ENCODE measurements around the gene BASP1.
"Not testable (repeated sequence)": the region's sequence is repeated elsewhere in the genome, so short reads cannot be mapped to it uniquely, and the experiment has no call there.

The BASP1 gene

DNA sequence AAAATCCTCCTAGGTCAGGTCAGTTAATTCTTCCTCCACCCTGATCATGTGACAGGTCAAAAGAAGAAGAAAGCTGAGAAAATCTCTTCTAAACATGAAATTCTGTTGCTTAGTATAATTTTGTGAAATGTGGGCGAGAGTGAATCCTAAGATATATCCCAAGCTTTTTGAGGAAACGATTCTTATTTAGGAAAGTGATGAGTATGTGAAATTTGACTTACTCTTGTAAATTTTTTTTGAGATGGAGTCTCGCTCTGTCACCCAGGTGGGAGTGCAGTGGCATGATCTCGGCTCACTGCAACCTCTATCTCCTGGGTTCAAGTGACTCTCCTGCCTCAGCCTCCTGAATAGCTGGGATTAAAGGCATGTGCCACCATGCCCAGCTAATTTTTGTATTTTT, 93.1 kb downstream of the BASP1 start:
- DNase-seq (ENCODE audit: low read depth); H3K27me3 ChIP-seq (replicated peaks; ENCODE audit: control insufficient read depth, insufficient read depth, low read length); H3K4me1 ChIP-seq (ENCODE audit: control insufficient read depth, insufficient read depth, low read length); H3K36me3 ChIP-seq (ENCODE audit: control insufficient read depth, insufficient read depth, low read length, severe bottlenecking); H3K9ac ChIP-seq (ENCODE audit: low read length); H3K4me3 ChIP-seq (ENCODE audit: low read length); H3K9me3 ChIP-seq (ENCODE audit: control insufficient read depth, low read length): not testable (repeated sequence)

DNA sequence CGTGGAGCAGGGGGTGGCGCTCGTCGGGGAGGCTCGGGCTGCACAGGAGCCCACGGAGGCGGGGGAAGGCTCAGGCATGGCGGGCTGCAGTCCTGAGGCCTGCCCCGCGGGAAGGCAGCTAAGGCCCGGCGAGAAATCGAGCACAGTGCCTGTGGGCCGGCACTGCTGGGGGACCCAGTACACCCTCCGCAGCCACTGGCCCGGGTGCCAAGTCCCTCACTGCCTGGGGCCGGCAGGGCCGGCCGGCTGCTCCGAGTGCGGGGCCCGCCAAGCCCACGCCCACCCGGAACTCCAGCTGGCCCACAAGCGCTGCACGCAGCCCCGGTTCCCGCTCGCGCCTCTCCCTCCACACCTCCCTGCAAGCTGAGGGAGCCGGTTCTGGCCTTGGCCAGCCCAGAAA, 94.4 kb downstream of the BASP1 start:
- not testable (repeated sequence) for H3K27me3 ChIP-seq (replicated peaks; ENCODE audit: control insufficient read depth, insufficient read depth, low read length); H3K36me3 ChIP-seq (ENCODE audit: control insufficient read depth, insufficient read depth, low read length, severe bottlenecking); H3K4me3 ChIP-seq (ENCODE audit: low read length); H3K9ac ChIP-seq (ENCODE audit: low read length); H3K9me3 ChIP-seq (ENCODE audit: control insufficient read depth, low read length); DNase-seq (ENCODE audit: low read depth)
- peaks cover 19% of the 10 kb centered on the region for H3K4me1 ChIP-seq (ENCODE audit: control insufficient read depth, insufficient read depth, low read length)

DNA sequence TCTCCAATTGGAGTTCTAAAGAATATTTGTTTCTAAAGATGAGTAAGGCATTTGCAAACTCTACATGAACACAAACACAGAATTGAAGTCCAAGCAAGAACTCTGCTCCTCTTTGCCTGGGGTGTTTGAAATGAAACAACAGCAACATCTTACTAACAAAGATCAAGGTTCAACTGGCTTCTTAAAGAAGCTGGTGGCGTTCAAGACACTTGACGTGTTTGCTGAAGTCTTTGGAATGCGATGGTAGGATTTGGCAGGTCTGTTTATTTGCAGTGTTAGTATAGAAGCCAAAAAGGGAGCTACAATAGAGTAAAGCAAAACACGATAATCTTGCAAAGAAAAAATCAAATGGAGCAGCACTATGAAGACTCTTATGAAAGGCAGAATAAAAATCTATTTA, 94.9 kb downstream of the BASP1 start:
- Histone ChIP-seq H3K9ac (ENCODE audit: low read length) (no peak overlapping the region), H3K9me3 (ENCODE audit: control insufficient read depth, low read length) (no peaks in the 10 kb centered on the region), H3K4me1 (ENCODE audit: control insufficient read depth, insufficient read depth, low read length) (peaks cover 25% of the 10 kb centered on the region), H3K4me3 (ENCODE audit: low read length) (no peak overlapping the region), H3K27me3 (replicated peaks; ENCODE audit: control insufficient read depth, insufficient read depth, low read length) (no peaks in the 10 kb centered on the region), H3K36me3 (ENCODE audit: control insufficient read depth, insufficient read depth, low read length, severe bottlenecking) (no peaks in the 10 kb centered on the region)
- no peak for DNase-seq (ENCODE audit: low read depth)

DNA sequence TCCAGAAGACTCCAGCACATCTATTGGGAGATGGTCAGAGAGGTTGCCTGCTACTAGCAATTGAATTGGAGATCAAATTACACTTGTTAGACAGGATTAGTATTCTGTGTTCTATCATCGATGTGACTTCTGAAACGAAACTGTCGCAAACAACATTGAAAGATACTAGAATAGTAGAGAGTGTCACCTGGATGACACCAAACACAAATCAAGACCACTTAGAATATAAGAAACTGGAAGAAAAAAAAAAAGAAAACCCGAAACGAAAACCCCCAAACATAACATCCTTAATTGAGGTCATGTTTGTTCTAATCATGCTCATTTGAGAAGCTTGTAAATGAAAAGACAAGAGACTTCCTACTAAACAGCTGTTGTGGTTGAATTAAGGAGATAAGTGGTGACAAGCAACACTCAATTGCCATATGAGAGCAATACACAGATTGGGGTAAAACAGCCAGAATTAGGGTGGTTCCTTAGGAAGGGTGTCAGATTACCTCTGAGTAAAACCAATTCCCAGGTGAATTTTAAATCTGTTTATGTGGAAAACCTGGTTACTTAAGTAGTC, 97.6 kb downstream of the BASP1 start:
- Histone ChIP-seq H3K36me3 (ENCODE audit: control insufficient read depth, insufficient read depth, low read length, severe bottlenecking) (no peaks in the 10 kb centered on the region), H3K27me3 (replicated peaks; ENCODE audit: control insufficient read depth, insufficient read depth, low read length) (no peaks in the 10 kb centered on the region), H3K4me3 (ENCODE audit: low read length) (no peak overlapping the region), H3K4me1 (ENCODE audit: control insufficient read depth, insufficient read depth, low read length) (peaks cover 35% of the 10 kb centered on the region), H3K9ac (ENCODE audit: low read length) (no peak overlapping the region), H3K9me3 (ENCODE audit: control insufficient read depth, low read length) (no peaks in the 10 kb centered on the region)
- peak; percentile 42 for DNase-seq (ENCODE audit: low read depth)

GRCh38 chr5:17315710-17316221, 98.3 kb downstream of the BASP1 start:
- Histone ChIP-seq H3K4me1 (ENCODE audit: control insufficient read depth, insufficient read depth, low read length) (peaks cover 35% of the 10 kb centered on the region), H3K9me3 (ENCODE audit: control insufficient read depth, low read length) (no peaks in the 10 kb centered on the region), H3K36me3 (ENCODE audit: control insufficient read depth, insufficient read depth, low read length, severe bottlenecking) (no peaks in the 10 kb centered on the region), H3K27me3 (replicated peaks; ENCODE audit: control insufficient read depth, insufficient read depth, low read length) (no peaks in the 10 kb centered on the region), H3K9ac (ENCODE audit: low read length) (no peak overlapping the region), H3K4me3 (ENCODE audit: low read length) (no peak overlapping the region)
- DNase-seq (ENCODE audit: low read depth): peak; percentile 87

- peaks cover 35% of the 10 kb centered on the region for H3K4me1 ChIP-seq (ENCODE audit: control insufficient read depth, insufficient read depth, low read length)
- no peak overlapping the region for H3K4me3 ChIP-seq (ENCODE audit: low read length)
- no peaks in the 10 kb centered on the region for H3K9me3 ChIP-seq (ENCODE audit: control insufficient read depth, low read length)
- DNase-seq (ENCODE audit: low read depth): peak; percentile 80
- no peaks in the 10 kb centered on the region for H3K27me3 ChIP-seq (replicated peaks; ENCODE audit: control insufficient read depth, insufficient read depth, low read length)
- H3K36me3 ChIP-seq (ENCODE audit: control insufficient read depth, insufficient read depth, low read length, severe bottlenecking): no peaks in the 10 kb centered on the region
- no peak overlapping the region for H3K9ac ChIP-seq (ENCODE audit: low read length)
Observed at GRCh38 chr5:17316970-17317459, 99.6 kb downstream of the BASP1 start.

GRCh38 chr5:17317473-17317872, 100.0 kb downstream of the BASP1 start:
- Histone ChIP-seq H3K27me3 (replicated peaks; ENCODE audit: control insufficient read depth, insufficient read depth, low read length) (no peaks in the 10 kb centered on the region), H3K4me3 (ENCODE audit: low read length) (no peak overlapping the region), H3K9ac (ENCODE audit: low read length) (no peak overlapping the region), H3K36me3 (ENCODE audit: control insufficient read depth, insufficient read depth, low read length, severe bottlenecking) (no peaks in the 10 kb centered on the region), H3K9me3 (ENCODE audit: control insufficient read depth, low read length) (no peaks in the 10 kb centered on the region), H3K4me1 (ENCODE audit: control insufficient read depth, insufficient read depth, low read length) (peaks cover 35% of the 10 kb centered on the region)
- DNase-seq (ENCODE audit: low read depth): no peak

GRCh38 chr5:17319095-17319494, 101.7 kb downstream of the BASP1 start:
- not testable (repeated sequence) for H3K9ac ChIP-seq (ENCODE audit: low read length); H3K36me3 ChIP-seq (ENCODE audit: control insufficient read depth, insufficient read depth, low read length, severe bottlenecking); H3K4me3 ChIP-seq (ENCODE audit: low read length); DNase-seq (ENCODE audit: low read depth); H3K9me3 ChIP-seq (ENCODE audit: control insufficient read depth, low read length); H3K27me3 ChIP-seq (replicated peaks; ENCODE audit: control insufficient read depth, insufficient read depth, low read length)
- peaks cover 35% of the 10 kb centered on the region for H3K4me1 ChIP-seq (ENCODE audit: control insufficient read depth, insufficient read depth, low read length)

GRCh38 chr5:17325770-17326599, 108.6 kb downstream of the BASP1 start:
- no peak for DNase-seq (ENCODE audit: low read depth)
- H3K9ac ChIP-seq (ENCODE audit: low read length): no peak overlapping the region

More at GRCh38 chr5:17325770-17326599, 108.6 kb downstream of the BASP1 start:
- Histone ChIP-seq H3K9me3 (ENCODE audit: control insufficient read depth, low read length) (no peaks in the 10 kb centered on the region), H3K4me3 (ENCODE audit: low read length) (no peak overlapping the region), H3K36me3 (ENCODE audit: control insufficient read depth, insufficient read depth, low read length, severe bottlenecking) (no peaks in the 10 kb centered on the region), H3K27me3 (replicated peaks; ENCODE audit: control insufficient read depth, insufficient read depth, low read length) (no peaks in the 10 kb centered on the region), H3K4me1 (ENCODE audit: control insufficient read depth, insufficient read depth, low read length) (no peaks in the 10 kb centered on the region)

Measured in adipocyte (in vitro differentiated cells).